Calu3 (cell line): ENCODE results near the gene PANX1. TPM values are rescaled to one million over a fixed set of nuclear protein-coding genes. Genes with fewer than 3 reads are reported as not detected.

Experiments used
- BruUV-seq: library from RNA; stranded (reverse); fragments of 400-500 nt; replicated peaks from 2 replicates; lab custom pipeline; 2021; lab: Mats Ljungman, UMichigan
- CTCF ChIA-PET: fragments of 300-600 bp; sonication (Branson Sonifier 250); formaldehyde crosslinking; loops from one replicate; lab custom pipeline; 2022; ENCODE audit warnings: antibody characterized with exemption; lab: Charles Lee
- DNase-seq: peaks from one replicate; pipeline ENCODE4 v3.0.0; 2022
- H3K27ac Mint-ChIP-seq: one replicate; pipeline ENCODE4 v1.8.0; 2022; ENCODE audit warnings: mixed read lengths; ENCODE audit not compliant: unreplicated experiment
- H3K27me3 Mint-ChIP-seq: one replicate; pipeline ENCODE4 v1.8.0; 2022; ENCODE audit warnings: mixed read lengths; ENCODE audit not compliant: unreplicated experiment
- H3K36me3 Mint-ChIP-seq: one replicate; pipeline ENCODE4 v1.8.0; 2022; ENCODE audit warnings: mild to moderate bottlenecking, moderate library complexity, mixed read lengths; ENCODE audit not compliant: insufficient read depth, unreplicated experiment
- H3K4me1 Mint-ChIP-seq: one replicate; pipeline ENCODE4 v1.8.0; 2022; ENCODE audit warnings: mild to moderate bottlenecking, low read depth, mixed read lengths; ENCODE audit not compliant: unreplicated experiment
- H3K4me3 Mint-ChIP-seq: one replicate; pipeline ENCODE4 v1.8.0; 2022; ENCODE audit warnings: mild to moderate bottlenecking, low read depth, moderate library complexity, mixed read lengths; ENCODE audit not compliant: unreplicated experiment
- H3K9me3 Mint-ChIP-seq: one replicate; pipeline ENCODE4 v1.8.0; 2022; ENCODE audit warnings: low read depth, mixed read lengths; ENCODE audit not compliant: unreplicated experiment
- CTCF ChIP-seq: fragments of 200-600 bp; IDR thresholded peaks from one replicate; pipeline ENCODE4 v1.8.0; 2022; ENCODE audit warnings: antibody characterized with exemption; ENCODE audit not compliant: unreplicated experiment
- intact Hi-C: fragments of 100-400 bp; cut with micrococcal nuclease; formaldehyde crosslinking; loops from one replicate; pipeline ENCODE4 v1.10.0; 2022; ENCODE audit not compliant: unreplicated experiment
- total RNA-seq: library from RNA; stranded (reverse); gene quantifications from 2 replicates; pipeline ENCODE4 v1.2.3, GENCODE V29; 2022

PANX1 gene
- total RNA-seq, 1 experiment from 2014 or later, result 20.2 TPM

GRCh38 chr11:94170953-94171352 is 42.3 kb downstream of the PANX1 start:
- no peak for DNase-seq
- H3K27ac Mint-ChIP-seq, result no peak overlapping the region

GRCh38 chr11:94171693-94172440 is 43.2 kb downstream of the PANX1 start:
- H3K4me1 Mint-ChIP-seq, result no peaks in the 10 kb centered on the region
- H3K27ac Mint-ChIP-seq, result no peak overlapping the region
- no TSS peak for BruUV-seq
- no peak overlapping the region for H3K4me3 Mint-ChIP-seq
- H3K36me3 Mint-ChIP-seq, result no peaks in the 10 kb centered on the region
- no peaks in the 10 kb centered on the region for H3K27me3 Mint-ChIP-seq
- peak; percentile 46 for TF ChIP-seq CTCF
- intact Hi-C loops, result no loop called here
- CTCF ChIA-PET, result no interaction called here
- H3K9me3 Mint-ChIP-seq, result no peaks in the 10 kb centered on the region
- peak; percentile 30 for DNase-seq

More at GRCh38 chr11:94170953-94171352, 42.3 kb downstream of the PANX1 start:
- no peaks in the 10 kb centered on the region for H3K36me3 Mint-ChIP-seq
- CTCF ChIA-PET, result no interaction called here
- H3K27me3 Mint-ChIP-seq, result no peaks in the 10 kb centered on the region
- BruUV-seq, result no TSS peak
- no peak for TF ChIP-seq CTCF
- H3K4me3 Mint-ChIP-seq, result no peak overlapping the region
- intact Hi-C loops, result no loop called here
- H3K4me1 Mint-ChIP-seq, result no peaks in the 10 kb centered on the region
- H3K9me3 Mint-ChIP-seq, result no peaks in the 10 kb centered on the region

GRCh38 chr11:94175535-94175934 is 46.9 kb downstream of the PANX1 start:
- CTCF ChIA-PET, result interaction anchor here (0.8 kb wide), 1 partner anchor 280 kb away, joined by 3 read pairs; no protein-coding TSS in a partner anchor
- no peak overlapping the region for H3K27ac Mint-ChIP-seq

GRCh38 chr11:94178331-94178730 is 49.7 kb downstream of the PANX1 start:
- no peaks in the 10 kb centered on the region for H3K27me3 Mint-ChIP-seq
- no peaks in the 10 kb centered on the region for H3K4me1 Mint-ChIP-seq
- H3K9me3 Mint-ChIP-seq, result no peaks in the 10 kb centered on the region
- intact Hi-C loops, result no loop called here
- CTCF ChIA-PET, result no interaction called here
- H3K27ac Mint-ChIP-seq, result no peak overlapping the region
- no peak for TF ChIP-seq CTCF
- no peak for DNase-seq
- no peaks in the 10 kb centered on the region for H3K36me3 Mint-ChIP-seq
- no peak overlapping the region for H3K4me3 Mint-ChIP-seq
- no TSS peak for BruUV-seq

More at GRCh38 chr11:94175535-94175934, 46.9 kb downstream of the PANX1 start:
- Mint-ChIP-seq H3K36me3 (no peaks in the 10 kb centered on the region), H3K27me3 (no peaks in the 10 kb centered on the region), H3K4me3 (no peak overlapping the region), H3K4me1 (no peaks in the 10 kb centered on the region), H3K9me3 (no peaks in the 10 kb centered on the region)
- BruUV-seq, result no TSS peak
- TF ChIP-seq CTCF, result no peak
- no peak for DNase-seq
- intact Hi-C loops, result no loop called here
